Breast epithelium (tissue), 4 donors: ENCODE results near the gene UBE2O. TPM values are rescaled to one million over a fixed set of nuclear protein-coding genes. Genes with fewer than 3 reads are reported as not detected.
A peak's percentile ranks its signal among the peaks of the same experiment; 100 is the strongest.

Experiments
- DNase-seq, 2 donors: peaks; one replicate each; pipeline ENCODE4 v3.0.0-alpha.2; 2019; ENCODE audit warnings: low spot score in 2 of 2
- H3K27ac ChIP-seq, 2 donors: fragments of 200-600 bp; sonication (generic) in 1 of 2; one replicate each; pipeline ENCODE4 v1.5.1; 2016 to 2019; ENCODE audit warnings: mild to moderate bottlenecking in 1 of 2
- H3K27me3 ChIP-seq, 2 donors: fragments of 200-600 bp; sonication (generic) in 1 of 2; one replicate each; pipeline versions ENCODE4 v1.5.1 to v1.6.0; 2017 to 2019; ENCODE audit warnings: control low read depth in 1 of 2, mild to moderate bottlenecking in 1 of 2
- H3K36me3 ChIP-seq: fragments of 200-600 bp; one replicate; pipeline ENCODE4 v1.5.1; 2019
- H3K4me1 ChIP-seq, 2 donors: fragments of 200-600 bp; sonication (generic); one replicate each; pipeline ENCODE4 v1.5.1; 2016 to 2019; ENCODE audit warnings: control low read depth in 1 of 2
- H3K4me3 ChIP-seq, 3 donors: fragments of 200-600 bp; sonication (generic); 1 replicate in 2 of 3; 2 replicates in 1 of 3; pipeline ENCODE4 v1.5.1; 2016 to 2019; ENCODE audit warnings: mild to moderate bottlenecking in 3 of 3, moderate library complexity in 2 of 3
- H3K9me3 ChIP-seq, 2 donors: fragments of 200-600 bp; sonication (generic) in 1 of 2; one replicate each; pipeline ENCODE4 v1.5.1; 2016 to 2019; ENCODE audit warnings: control low read depth in 1 of 2
- POLR2A ChIP-seq: fragments of 450-650 bp; IDR thresholded peaks from one replicate; pipeline ENCODE4 v1.6.1; 2016; ENCODE audit warnings: antibody characterized with exemption, mild to moderate bottlenecking, moderate library complexity
- POLR2AphosphoS5 ChIP-seq, 3 donors: sonication (generic); formaldehyde crosslinking; IDR thresholded peaks; one replicate each; pipeline ENCODE4 v1.6.1; 2017; ENCODE audit warnings: antibody characterized with exemption in 3 of 3
- intact Hi-C: fragments of 100-400 bp; cut with DNase I; formaldehyde crosslinking; loops from one replicate; pipeline ENCODE4 v1.15.1; 2023; ENCODE audit warnings: low total_unique reads
- total RNA-seq, 3 donors: library from RNA; depleted of rRNA; stranded (reverse); fragments of >200 nt; gene quantifications; one replicate each; pipeline ENCODE4 v1.1.0, GENCODE V29; 2016
- TF ChIP-seq, protein P1 (sequence below), 3 donors: fragments of 450-650 bp; IDR thresholded peaks; one replicate each; pipeline ENCODE4 v1.5.1; 2016 to 2017; ENCODE audit warnings: antibody characterized with exemption in 3 of 3, mild to moderate bottlenecking in 3 of 3, moderate library complexity in 3 of 3

The UBE2O gene
- total RNA-seq, 3 donors from 2014 or later = 17.4 to 22.5 (median 17.7) TPM

DNA sequence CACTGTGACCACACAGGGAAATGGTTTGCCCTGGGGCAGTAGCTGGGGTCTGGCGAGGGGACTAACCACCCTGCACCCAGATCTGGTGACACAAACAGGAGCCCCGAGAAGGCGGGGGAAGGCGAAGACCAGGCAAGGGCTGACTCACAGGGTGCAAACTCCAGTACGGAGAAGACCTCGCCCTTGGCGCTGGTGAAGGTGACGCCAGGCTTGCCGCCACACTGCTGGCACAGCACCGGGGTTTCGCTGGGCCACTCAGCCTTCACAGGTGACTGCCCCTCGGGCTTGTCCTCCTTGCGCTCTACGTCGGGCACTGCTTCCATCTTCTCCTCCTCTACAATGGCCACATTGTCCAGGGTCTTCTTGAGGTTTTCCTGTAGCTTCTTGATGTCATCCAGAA lies 57.0 kb downstream of the UBE2O start:
- H3K36me3 ChIP-seq = peaks cover 5% of the 10 kb centered on the region

DNA sequence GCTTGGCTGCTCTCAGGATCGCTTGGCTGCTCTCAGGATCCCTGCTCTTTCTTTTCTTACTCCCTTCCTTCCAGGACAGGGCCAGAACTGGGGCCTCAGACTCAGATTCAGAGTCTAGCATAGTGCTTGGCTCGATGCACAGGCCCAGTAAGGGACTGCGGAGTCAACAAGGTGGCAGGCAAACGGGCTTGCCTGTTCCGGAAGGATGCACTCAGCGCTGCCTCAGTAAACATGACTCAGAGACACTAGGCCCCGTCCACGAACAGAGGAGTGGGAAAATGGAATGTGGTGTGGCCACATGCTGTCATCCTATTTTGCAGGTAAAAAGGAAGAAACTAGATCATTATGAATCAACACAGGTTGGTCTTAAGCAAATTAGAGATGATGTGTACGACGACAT lies 58.8 kb downstream of the UBE2O start:
- intact Hi-C loops = no loop called here

More for the DNA sequence above, 57.0 kb downstream of the UBE2O start:
- TF ChIP-seq, protein P1, sequence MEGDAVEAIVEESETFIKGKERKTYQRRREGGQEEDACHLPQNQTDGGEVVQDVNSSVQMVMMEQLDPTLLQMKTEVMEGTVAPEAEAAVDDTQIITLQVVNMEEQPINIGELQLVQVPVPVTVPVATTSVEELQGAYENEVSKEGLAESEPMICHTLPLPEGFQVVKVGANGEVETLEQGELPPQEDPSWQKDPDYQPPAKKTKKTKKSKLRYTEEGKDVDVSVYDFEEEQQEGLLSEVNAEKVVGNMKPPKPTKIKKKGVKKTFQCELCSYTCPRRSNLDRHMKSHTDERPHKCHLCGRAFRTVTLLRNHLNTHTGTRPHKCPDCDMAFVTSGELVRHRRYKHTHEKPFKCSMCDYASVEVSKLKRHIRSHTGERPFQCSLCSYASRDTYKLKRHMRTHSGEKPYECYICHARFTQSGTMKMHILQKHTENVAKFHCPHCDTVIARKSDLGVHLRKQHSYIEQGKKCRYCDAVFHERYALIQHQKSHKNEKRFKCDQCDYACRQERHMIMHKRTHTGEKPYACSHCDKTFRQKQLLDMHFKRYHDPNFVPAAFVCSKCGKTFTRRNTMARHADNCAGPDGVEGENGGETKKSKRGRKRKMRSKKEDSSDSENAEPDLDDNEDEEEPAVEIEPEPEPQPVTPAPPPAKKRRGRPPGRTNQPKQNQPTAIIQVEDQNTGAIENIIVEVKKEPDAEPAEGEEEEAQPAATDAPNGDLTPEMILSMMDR (IDR thresholded peaks at IDR 0.05) = no peak
- no peak for TF ChIP-seq POLR2AphosphoS5 (IDR thresholded peaks at IDR 0.05)
- TF ChIP-seq POLR2A = no peak
- no peaks in the 10 kb centered on the region for H3K4me1 ChIP-seq
- no peak overlapping the region for H3K4me3 ChIP-seq
- intact Hi-C loops = loop anchor here (5.0 kb wide), 1 partner anchor 89 kb away; the partner anchor contains the start of gene QRICH2
- peak in 1 of 2 donors; percentile 52 for DNase-seq
- H3K27ac ChIP-seq = peak overlapping the region in 1 of 2 donors; percentile 30
- no peaks in the 10 kb centered on the region for H3K9me3 ChIP-seq
- no peaks in the 10 kb centered on the region for H3K27me3 ChIP-seq

GRCh38 chr17:76391200-76391715 lies 61.7 kb downstream of the UBE2O start:
- Histone ChIP-seq H3K9me3 (no peaks in the 10 kb centered on the region), H3K4me1 (no peaks in the 10 kb centered on the region), H3K27me3 (no peaks in the 10 kb centered on the region), H3K27ac (no peak overlapping the region), H3K36me3 (no peaks in the 10 kb centered on the region), H3K4me3 (no peak overlapping the region)
- TF ChIP-seq POLR2A = no peak
- TF ChIP-seq POLR2AphosphoS5 (IDR thresholded peaks at IDR 0.05) = no peak
- TF ChIP-seq, protein P1 (IDR thresholded peaks at IDR 0.05) = no peak
- DNase-seq = no peak
- intact Hi-C loops = no loop called here

More for the DNA sequence above, 58.8 kb downstream of the UBE2O start:
- H3K27me3 ChIP-seq = no peaks in the 10 kb centered on the region
- H3K36me3 ChIP-seq = peaks cover 4% of the 10 kb centered on the region
- no peak overlapping the region for H3K4me3 ChIP-seq
- no peaks in the 10 kb centered on the region for H3K4me1 ChIP-seq
- no peak overlapping the region for H3K27ac ChIP-seq
- no peak for DNase-seq
- TF ChIP-seq POLR2AphosphoS5 (IDR thresholded peaks at IDR 0.05) (no peak), POLR2A (no peak)
- TF ChIP-seq, protein P1 (IDR thresholded peaks at IDR 0.05) = no peak
- H3K9me3 ChIP-seq = no peaks in the 10 kb centered on the region

DNA sequence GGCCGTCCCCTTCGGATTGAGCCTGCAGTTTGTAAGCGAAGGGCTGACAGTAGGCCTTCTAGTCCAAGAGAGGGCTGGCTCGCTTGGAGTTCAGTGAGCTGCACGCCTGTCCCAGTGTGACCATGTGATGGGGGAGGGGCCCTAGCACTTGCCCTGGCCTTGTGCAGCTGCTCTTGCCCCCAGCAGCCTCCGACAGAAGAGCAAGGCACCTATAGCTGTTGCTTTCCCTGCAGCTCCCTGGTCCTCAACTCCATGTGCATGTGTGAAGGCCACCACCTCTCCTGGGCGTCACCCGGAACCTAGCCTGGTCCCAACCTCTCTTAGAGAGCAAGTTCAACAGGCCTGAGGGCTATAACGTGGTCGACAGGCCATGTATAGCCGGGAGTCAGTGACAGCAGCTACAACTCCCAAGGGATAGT lies 62.9 kb downstream of the UBE2O start:
- no peaks in the 10 kb centered on the region for H3K36me3 ChIP-seq
- intact Hi-C loops = no loop called here
- H3K4me1 ChIP-seq = peaks cover 0 to 8% of the 10 kb centered on the region in 2 donors
- H3K27ac ChIP-seq = no peak overlapping the region
- no peak for TF ChIP-seq POLR2AphosphoS5 (IDR thresholded peaks at IDR 0.05)
- H3K4me3 ChIP-seq = no peak overlapping the region
- no peaks in the 10 kb centered on the region for H3K9me3 ChIP-seq
- no peaks in the 10 kb centered on the region for H3K27me3 ChIP-seq
- DNase-seq = no peak

GRCh38 chr17:76388966-76389888 lies 63.7 kb downstream of the UBE2O start:
- peak in 1 of 3 donors; percentile 21 for TF ChIP-seq POLR2AphosphoS5 (IDR thresholded peaks at IDR 0.05)
- no peak for TF ChIP-seq POLR2A
- TF ChIP-seq, protein P1 (IDR thresholded peaks at IDR 0.05) = peak in 1 of 3 donors; percentile 46
- intact Hi-C loops = no loop called here
- no peaks in the 10 kb centered on the region for H3K36me3 ChIP-seq

More at GRCh38 chr17:76388966-76389888, 63.7 kb downstream of the UBE2O start:
- peak overlapping the region; percentile 31 to 82 for H3K27ac ChIP-seq
- H3K4me1 ChIP-seq = peaks cover 0 to 8% of the 10 kb centered on the region in 2 donors
- H3K9me3 ChIP-seq = no peaks in the 10 kb centered on the region
- no peak overlapping the region for H3K4me3 ChIP-seq
- no peaks in the 10 kb centered on the region for H3K27me3 ChIP-seq
- DNase-seq = peak in 1 of 2 donors; percentile 61
